GM19023 (cell line): ENCODE measurements around the gene HOXD8.

Experiments used
- ATAC-seq: cut with Tn5 transposase; IDR thresholded peaks from one replicate; pipeline ENCODE4 v1.9.1; 2021; ENCODE audit warnings: mild to moderate bottlenecking, moderate library complexity; ENCODE audit not compliant: unreplicated experiment

HOXD8 gene

GRCh38 chr2:176114930-176115625, 14.4 kb upstream of the HOXD8 start:
- no peak for ATAC-seq

GRCh38 chr2:176115883-176116813, 13.4 kb upstream of the HOXD8 start, which contains the start of gene HOXD10:
HOXD10 (plus strand) TSS chr2:176116778; CDS start chr2:176116834, 56 bp downstream.
- no peak for ATAC-seq

DNA sequence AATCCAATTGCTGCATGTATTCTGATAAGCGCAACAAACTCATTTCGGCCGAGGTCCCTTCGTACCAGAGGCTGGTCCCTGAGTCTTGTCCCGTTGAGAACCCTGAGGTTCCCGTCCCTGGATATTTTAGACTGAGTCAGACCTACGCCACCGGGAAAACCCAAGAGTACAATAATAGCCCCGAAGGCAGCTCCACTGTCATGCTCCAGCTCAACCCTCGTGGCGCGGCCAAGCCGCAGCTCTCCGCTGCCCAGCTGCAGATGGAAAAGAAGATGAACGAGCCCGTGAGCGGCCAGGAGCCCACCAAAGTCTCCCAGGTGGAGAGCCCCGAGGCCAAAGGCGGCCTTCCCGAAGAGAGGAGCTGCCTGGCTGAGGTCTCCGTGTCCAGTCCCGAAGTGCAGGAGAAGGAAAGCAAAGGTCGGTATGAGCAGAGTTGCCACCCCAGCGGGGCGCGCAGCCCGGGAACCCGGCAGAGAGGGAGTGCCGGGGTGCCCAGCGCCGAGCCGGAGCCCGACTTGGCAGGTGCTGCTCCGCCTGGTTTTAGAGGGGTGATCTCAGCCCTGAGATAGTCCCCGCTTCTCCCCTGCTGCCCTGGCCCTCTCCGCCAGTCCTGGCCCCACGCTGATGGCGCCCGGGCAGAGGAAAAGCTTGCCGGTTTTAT, 12.2 kb upstream of the HOXD8 start:
- no peak for ATAC-seq

DNA sequence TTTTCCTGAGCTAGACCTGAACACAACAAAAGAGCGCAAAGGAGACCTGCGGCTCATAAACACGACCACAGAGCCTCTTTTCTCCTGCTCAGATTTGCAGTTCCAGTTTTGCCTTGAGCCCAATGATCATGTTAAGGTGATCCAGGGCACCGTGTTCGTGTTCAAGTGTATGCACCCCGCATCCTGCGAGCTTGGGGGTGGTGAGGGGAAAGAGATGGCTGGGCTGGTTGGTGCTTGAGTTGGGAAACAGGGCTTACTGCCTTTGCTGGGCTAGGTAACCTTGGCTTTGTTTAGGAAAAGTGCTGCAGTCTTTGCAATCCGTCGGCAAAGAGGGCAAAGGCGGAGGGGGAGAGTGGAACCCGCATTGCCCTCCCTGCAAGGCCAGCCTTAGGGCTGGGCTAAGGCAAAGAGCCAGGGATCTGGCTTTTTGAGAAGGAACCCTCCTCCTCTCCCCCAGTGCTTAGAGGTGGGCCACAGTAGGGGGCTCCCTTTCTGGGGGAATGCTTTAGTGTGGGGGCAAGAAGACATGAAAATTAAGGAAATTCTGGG, 11.6 kb upstream of the HOXD8 start:
- no peak for ATAC-seq

DNA sequence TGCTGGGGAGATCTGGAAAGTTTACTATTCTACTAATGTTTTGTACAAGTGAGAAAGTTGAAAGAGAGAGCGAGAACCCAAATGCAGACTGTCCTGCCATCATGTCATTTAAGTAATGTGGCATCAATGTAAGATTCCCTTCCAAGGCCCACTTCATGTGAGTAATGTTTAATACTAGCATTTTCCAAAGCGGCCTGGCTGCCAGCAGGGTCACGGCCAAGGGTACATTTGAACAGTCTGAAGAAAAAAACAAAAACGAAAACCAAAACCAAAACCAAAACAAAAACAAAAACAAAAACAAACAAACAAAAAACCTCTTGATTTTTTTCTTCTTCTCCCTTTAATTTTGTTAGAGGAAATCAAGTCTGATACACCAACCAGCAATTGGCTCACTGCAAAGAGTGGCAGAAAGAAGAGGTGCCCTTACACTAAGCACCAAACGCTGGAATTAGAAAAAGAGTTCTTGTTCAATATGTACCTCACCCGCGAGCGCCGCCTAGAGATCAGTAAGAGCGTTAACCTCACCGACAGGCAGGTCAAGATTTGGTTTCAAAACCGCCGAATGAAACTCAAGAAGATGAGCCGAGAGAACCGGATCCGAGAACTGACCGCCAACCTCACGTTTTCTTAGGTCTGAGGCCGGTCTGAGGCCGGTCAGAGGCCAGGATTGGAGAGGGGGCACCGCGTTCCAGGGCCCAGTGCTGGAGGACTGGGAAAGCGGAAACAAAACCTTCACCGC, 10.7 kb upstream of the HOXD8 start:
- no peak for ATAC-seq

- ATAC-seq = no peak
Observed at GRCh38 chr2:176120364-176121189, 8.9 kb upstream of the HOXD8 start.

GRCh38 chr2:176121190-176122051, 8.1 kb upstream of the HOXD8 start:
- no peak for ATAC-seq

- no peak for ATAC-seq
Observed at GRCh38 chr2:176122052-176122682, 7.3 kb upstream of the HOXD8 start.

- ATAC-seq = no peak
Observed at GRCh38 chr2:176122683-176123410, 6.7 kb upstream of the HOXD8 start, which contains the start of gene HOXD9. HOXD9 (plus strand) TSS chr2:176122719; CDS start chr2:176122769, 50 bp downstream.

DNA sequence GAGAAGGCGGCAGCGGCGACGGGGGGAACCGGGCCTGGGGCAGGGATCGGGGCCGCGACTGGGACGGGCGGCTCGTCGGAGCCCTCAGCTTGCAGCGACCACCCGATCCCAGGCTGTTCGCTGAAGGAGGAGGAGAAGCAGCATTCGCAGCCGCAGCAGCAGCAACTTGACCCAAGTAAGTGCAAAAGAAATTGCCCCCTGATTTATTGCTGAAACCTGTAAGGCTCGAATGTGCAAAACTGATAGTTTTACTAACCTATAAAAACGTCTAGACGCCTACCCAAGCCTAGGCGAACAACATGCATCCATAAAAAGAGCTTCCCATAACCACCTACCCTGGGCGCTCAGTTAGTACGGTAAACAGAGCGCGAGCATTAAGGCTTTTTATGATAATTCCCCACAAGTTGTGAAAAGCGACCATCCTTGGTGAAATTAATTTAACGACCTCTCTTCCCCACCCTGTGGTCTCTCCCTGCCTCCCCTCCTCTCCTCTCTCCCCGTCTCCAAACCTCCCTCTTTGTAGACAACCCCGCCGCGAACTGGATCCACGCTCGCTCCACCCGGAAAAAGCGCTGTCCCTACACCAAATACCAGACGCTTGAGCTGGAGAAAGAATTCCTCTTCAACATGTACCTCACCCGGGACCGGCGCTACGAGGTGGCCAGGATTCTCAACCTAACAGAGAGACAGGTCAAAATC, 5.9 kb upstream of the HOXD8 start:
- ATAC-seq = no peak

GRCh38 chr2:176124110-176124946, 5.2 kb upstream of the HOXD8 start:
- ATAC-seq = no peak

- no peak for ATAC-seq
Observed at GRCh38 chr2:176124947-176125771, 4.3 kb upstream of the HOXD8 start.

DNA sequence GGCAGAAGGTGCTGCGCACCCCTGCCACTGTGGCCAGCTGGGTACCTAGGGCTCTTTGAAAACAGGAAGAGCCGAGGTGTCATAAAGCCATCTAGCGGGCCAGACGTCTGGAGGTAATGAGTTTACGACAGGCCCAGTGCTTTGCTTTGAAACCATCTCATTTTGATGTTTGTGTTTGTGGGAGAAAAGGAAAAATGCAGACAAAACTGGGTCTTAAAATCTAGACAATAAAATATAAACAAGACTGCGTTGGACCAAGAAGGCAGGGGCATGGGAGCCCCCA, 3.8 kb upstream of the HOXD8 start:
- no peak for ATAC-seq

GRCh38 chr2:176126929-176127773, 2.4 kb upstream of the HOXD8 start:
- ATAC-seq = no peak

DNA sequence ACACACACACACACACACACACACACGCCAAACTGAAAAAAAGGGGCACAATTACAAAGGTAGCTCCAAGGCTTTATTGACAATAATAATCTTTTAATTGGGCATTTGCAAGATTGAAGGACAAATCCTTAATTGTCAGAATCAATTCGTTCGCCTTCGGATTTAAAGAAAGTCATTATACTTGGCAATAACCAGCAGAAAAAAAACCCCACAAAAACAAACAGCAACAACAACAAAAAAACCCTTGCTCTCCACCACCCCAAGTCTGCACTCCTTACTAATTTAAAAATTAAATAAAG, 1.8 kb upstream of the HOXD8 start:
- no peak for ATAC-seq
